Esophagus (tissue), 2 donors: Measurements from ENCODE around the gene RHBG. TPM values are rescaled to one million over a fixed set of nuclear protein-coding genes. Genes with fewer than 3 reads are reported as not detected.

Experiments used
- H3K27ac ChIP-seq, 2 donors: one replicate each; pipeline ENCODE4 v1.5.1; 2013; ENCODE audit warnings: low read depth in 2 of 2, mild to moderate bottlenecking in 2 of 2, inconsistent platforms in 1 of 2, low read length in 1 of 2, moderate library complexity in 1 of 2
- H3K27me3 ChIP-seq, 2 donors: one replicate each; pipeline ENCODE4 v1.6.1; 2013; ENCODE audit warnings: low read length in 2 of 2, control low read depth in 1 of 2, mild to moderate bottlenecking in 1 of 2; ENCODE audit not compliant: insufficient read depth in 2 of 2, control insufficient read depth in 1 of 2
- H3K36me3 ChIP-seq, 2 donors: one replicate each; pipeline ENCODE4 v1.6.1; 2013; ENCODE audit warnings: low read length in 1 of 2; ENCODE audit not compliant: control insufficient read depth in 2 of 2, insufficient read depth in 2 of 2
- H3K4me1 ChIP-seq, 2 donors: one replicate each; pipeline ENCODE4 v1.6.1; 2013; ENCODE audit warnings: low read length in 1 of 2; ENCODE audit not compliant: control insufficient read depth in 2 of 2, insufficient read depth in 2 of 2
- H3K4me3 ChIP-seq, 2 donors: one replicate each; pipeline ENCODE4 v1.5.1; 2013; ENCODE audit warnings: low read length in 2 of 2, mild to moderate bottlenecking in 2 of 2, low read depth in 1 of 2, moderate library complexity in 1 of 2
- H3K9me3 ChIP-seq, 2 donors: one replicate each; pipeline ENCODE4 v1.6.1; 2013; ENCODE audit warnings: mild to moderate bottlenecking in 2 of 2, low read depth in 1 of 2, low read length in 1 of 2, moderate library complexity in 1 of 2; ENCODE audit not compliant: control insufficient read depth in 2 of 2, insufficient read depth in 1 of 2
- WGBS, 2 donors: extraction: QIAGEN DNeasy Blood & Tissue Kit; methylation state at CpG; one replicate each; pipeline ENCODE4 v1.1.7; 2013; 5-methylcytosine and 5-hydroxymethylcytosine counted together
- polyA plus RNA-seq, 2 donors: library from polyadenylated mRNA; stranded (reverse); fragments of 200-250 nt; gene quantifications; one replicate each; pipeline ENCODE4 v1.2.3, GENCODE V29; 2013
- donor health status: healthy with polysubstance abuse.
- donor health status: Bipolar disorder and iron deficiency.

The RHBG gene
- polyA plus RNA-seq, 2 donors, result 2.3 TPM

GRCh38 chr1:156390469-156391365, 21.7 kb downstream of the RHBG start:
- Histone ChIP-seq H3K4me3 (no peak overlapping the region), H3K9me3 (no peaks in the 10 kb centered on the region), H3K27me3 (peaks cover 3 to 9% of the 10 kb centered on the region in 2 donors), H3K36me3 (no peaks in the 10 kb centered on the region), H3K27ac (no peak overlapping the region), H3K4me1 (peaks cover 0 to 4% of the 10 kb centered on the region in 2 donors)
- WGBS, 2 donors, result 64 to 66% methylated on average over 20 of the region's 20 CpGs

GRCh38 chr1:156391366-156391677, 22.3 kb downstream of the RHBG start:
- WGBS, 2 donors, result 78 to 86% methylated on average over 11 of the region's 11 CpGs
- H3K36me3 ChIP-seq, result no peaks in the 10 kb centered on the region
- peaks cover 0 to 4% of the 10 kb centered on the region in 2 donors for H3K4me1 ChIP-seq
- H3K27me3 ChIP-seq, result peaks cover 3 to 9% of the 10 kb centered on the region in 2 donors
- H3K4me3 ChIP-seq, result no peak overlapping the region
- H3K9me3 ChIP-seq, result no peaks in the 10 kb centered on the region
- no peak overlapping the region for H3K27ac ChIP-seq

- no peaks in the 10 kb centered on the region for H3K36me3 ChIP-seq
- H3K27ac ChIP-seq, result no peak overlapping the region
- no peak overlapping the region for H3K4me3 ChIP-seq
- WGBS, 2 donors, result 69 to 72% methylated on average over 8 of the region's 8 CpGs
- no peaks in the 10 kb centered on the region for H3K9me3 ChIP-seq
- H3K27me3 ChIP-seq, result peaks cover 3 to 9% of the 10 kb centered on the region in 2 donors
- H3K4me1 ChIP-seq, result peaks cover 0 to 4% of the 10 kb centered on the region in 2 donors
Observed at GRCh38 chr1:156391701-156392100, 22.7 kb downstream of the RHBG start.

GRCh38 chr1:156392452-156392853, 23.4 kb downstream of the RHBG start:
- Histone ChIP-seq H3K9me3 (no peaks in the 10 kb centered on the region), H3K36me3 (no peaks in the 10 kb centered on the region), H3K27ac (no peak overlapping the region), H3K27me3 (peaks cover 3 to 9% of the 10 kb centered on the region in 2 donors), H3K4me1 (peaks cover 0 to 4% of the 10 kb centered on the region in 2 donors), H3K4me3 (no peak overlapping the region)
- WGBS, 2 donors, result 74 to 86% methylated on average over 12 to 13 of the region's 13 CpGs

GRCh38 chr1:156393095-156393494, 24.1 kb downstream of the RHBG start:
- no peak overlapping the region for H3K4me3 ChIP-seq
- no peaks in the 10 kb centered on the region for H3K36me3 ChIP-seq
- no peak overlapping the region for H3K27ac ChIP-seq
- H3K4me1 ChIP-seq, result peaks cover 0 to 4% of the 10 kb centered on the region in 2 donors
- no peaks in the 10 kb centered on the region for H3K9me3 ChIP-seq
- peaks cover 3 to 9% of the 10 kb centered on the region in 2 donors for H3K27me3 ChIP-seq

- Histone ChIP-seq H3K36me3 (no peaks in the 10 kb centered on the region), H3K9me3 (no peaks in the 10 kb centered on the region), H3K4me1 (no peaks in the 10 kb centered on the region), H3K4me3 (no peak overlapping the region), H3K27me3 (peaks cover 0 to 2% of the 10 kb centered on the region in 2 donors), H3K27ac (no peak overlapping the region)
- WGBS, 2 donors, result 87 to 91% methylated on average over 9 of the region's 9 CpGs
Observed at GRCh38 chr1:156394082-156394481, 25.1 kb downstream of the RHBG start.

- H3K4me1 ChIP-seq, result no peaks in the 10 kb centered on the region
- H3K27me3 ChIP-seq, result no peaks in the 10 kb centered on the region
- H3K4me3 ChIP-seq, result no peak overlapping the region
- no peaks in the 10 kb centered on the region for H3K9me3 ChIP-seq
- no peak overlapping the region for H3K27ac ChIP-seq
- no peaks in the 10 kb centered on the region for H3K36me3 ChIP-seq
- 70 to 82% methylated on average over 13 to 16 of the region's 16 CpGs for WGBS, 2 donors
Observed at GRCh38 chr1:156394835-156395461, 25.9 kb downstream of the RHBG start.

- WGBS, 2 donors, result 83 to 87% methylated on average over 10 of the region's 10 CpGs
- H3K4me3 ChIP-seq, result no peak overlapping the region
- H3K36me3 ChIP-seq, result no peaks in the 10 kb centered on the region
- H3K27ac ChIP-seq, result no peak overlapping the region
- no peaks in the 10 kb centered on the region for H3K27me3 ChIP-seq
- no peaks in the 10 kb centered on the region for H3K4me1 ChIP-seq
- no peaks in the 10 kb centered on the region for H3K9me3 ChIP-seq
Observed at GRCh38 chr1:156399355-156400125, 30.5 kb downstream of the RHBG start.

GRCh38 chr1:156400191-156400935, 31.4 kb downstream of the RHBG start:
- Histone ChIP-seq H3K9me3 (no peaks in the 10 kb centered on the region), H3K4me3 (no peak overlapping the region), H3K4me1 (no peaks in the 10 kb centered on the region), H3K36me3 (no peaks in the 10 kb centered on the region), H3K27me3 (no peaks in the 10 kb centered on the region), H3K27ac (no peak overlapping the region)
- WGBS, 2 donors, result 60 to 66% methylated on average over 25 of the region's 25 CpGs
